Gastrocnemius medialis (tissue), 4 donors: ENCODE results near the gene COQ2. TPM values are rescaled to one million over a fixed set of nuclear protein-coding genes. Genes with fewer than 3 reads are reported as not detected.

ENCODE experiments used
- ATAC-seq, 2 donors: fragments of 150-250 bp; one replicate each; pipeline ENCODE4 v1.9.1; 2016
- DNase-seq, 2 donors: peaks; one replicate each; pipeline ENCODE4 v3.0.0-alpha.2; 2019
- H3K27ac ChIP-seq, 4 donors: fragments of 200-600 bp; sonication (generic); 1 replicate in 1 of 4; 2 replicates in 3 of 4; pipeline ENCODE4 v1.5.1; 2016 to 2018; ENCODE audit warnings: mild to moderate bottlenecking in 2 of 4, moderate library complexity in 1 of 4
- H3K27me3 ChIP-seq, 3 donors: fragments of 200-600 bp; sonication (generic) in 2 of 3; 1 replicate in 1 of 3; 2 replicates in 2 of 3; pipeline versions ENCODE4 v1.5.1 to v1.6.0; 2016 to 2019; ENCODE audit warnings: mild to moderate bottlenecking in 1 of 3, moderate library complexity in 1 of 3
- H3K36me3 ChIP-seq, 2 donors: fragments of 200-600 bp; sonication (generic) in 1 of 2; one replicate each; pipeline ENCODE4 v1.5.1; 2017 to 2018
- H3K4me1 ChIP-seq, 2 donors: fragments of 200-600 bp; sonication (generic) in 1 of 2; one replicate each; pipeline ENCODE4 v1.5.1; 2016 to 2017; ENCODE audit warnings: mild to moderate bottlenecking in 2 of 2
- H3K4me3 ChIP-seq, 4 donors: fragments of 200-600 bp; sonication (generic) in 3 of 4; 1 replicate in 1 of 4; 2 replicates in 3 of 4; pipeline ENCODE4 v1.5.1; 2016 to 2019; ENCODE audit warnings: mild to moderate bottlenecking in 2 of 4
- H3K9me3 ChIP-seq, 3 donors: fragments of 200-600 bp; sonication (generic) in 2 of 3; 1 replicate in 1 of 3; 2 replicates in 2 of 3; pipeline ENCODE4 v1.5.1; 2016 to 2019
- POLR2A ChIP-seq, 2 donors: fragments of 450-650 bp; IDR thresholded peaks; one replicate each; pipeline ENCODE4 v1.6.1; 2017; ENCODE audit warnings: antibody characterized with exemption in 2 of 2, mild to moderate bottlenecking in 2 of 2, moderate library complexity in 2 of 2
- in situ Hi-C, 4 donors: fragments of 200-750 bp; cut with MboI; loops; one replicate each; pipeline versions ENCODE4 v1.15.0 to v1.8.0; 2017; ENCODE audit warnings: low sequenced_read_pairs in 4 of 4
- intact Hi-C: fragments of 100-400 bp; cut with DNase I; formaldehyde crosslinking; loops from one replicate; pipeline ENCODE4 v1.15.1; 2023; ENCODE audit warnings: low total_unique reads
- total RNA-seq, 4 donors: library from RNA; depleted of rRNA; stranded (reverse); fragments of >200 nt; gene quantifications; one replicate each; pipeline versions ENCODE4 v1.1.0 to v1.2.3, GENCODE V29; 2016
- TF ChIP-seq, protein P1 (sequence below), 5 experiments: fragments of 450-650 bp in 3 of 5; fragments of 200-600 bp in 2 of 5; sonication (generic) in 2 of 5; IDR thresholded peaks in 4 of 5; conservative IDR thresholded peaks in 1 of 5; 1 replicate in 4 of 5; 2 replicates in 1 of 5; pipeline ENCODE4 v1.5.1; 2016 to 2019; ENCODE audit warnings: antibody characterized with exemption in 5 of 5, mild to moderate bottlenecking in 3 of 5, moderate library complexity in 3 of 5

The COQ2 gene
- total RNA-seq, 4 donors from 2014 or later: 9.0 to 15.7 (median 11.5) TPM

DNA sequence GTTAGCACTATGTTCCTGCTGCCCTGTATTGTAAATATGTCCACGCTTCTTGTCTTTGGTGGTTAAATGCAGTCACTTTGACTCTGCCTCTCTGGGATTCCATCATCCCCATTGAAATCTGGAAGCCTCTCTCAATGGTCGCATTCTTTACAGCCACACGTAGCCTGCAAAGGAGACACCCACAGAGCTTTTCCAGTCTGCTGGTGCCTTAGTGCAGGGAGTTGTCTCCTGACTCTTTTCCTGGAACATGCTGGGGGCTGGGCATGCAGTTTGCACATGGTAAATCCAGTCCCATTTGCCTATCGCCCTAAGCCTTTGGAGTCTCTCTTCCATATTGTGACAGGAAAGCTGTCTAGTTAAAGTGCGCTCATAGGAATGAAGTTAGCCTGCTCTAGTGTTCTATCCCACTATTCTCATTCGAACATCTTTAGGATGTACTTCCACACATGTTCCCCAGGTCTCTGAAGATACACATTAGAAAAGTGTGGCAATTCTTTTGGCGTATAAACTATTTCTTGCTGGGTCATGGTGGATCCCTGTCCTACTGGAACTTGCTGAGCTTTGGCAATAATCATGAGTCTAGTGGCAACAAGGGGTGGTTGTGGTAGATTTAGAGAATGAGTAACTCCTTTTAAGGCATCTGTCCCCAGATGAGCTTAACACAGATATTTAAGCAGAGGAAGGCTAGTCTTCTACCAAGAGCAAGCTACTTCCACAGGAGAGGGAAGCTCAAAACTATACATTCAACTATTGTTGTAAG, 33.7 kb downstream of the COQ2 start:
- Histone ChIP-seq H3K4me3 (no peak overlapping the region), H3K36me3 (no peaks in the 10 kb centered on the region), H3K4me1 (peaks cover 0 to 6% of the 10 kb centered on the region in 2 donors), H3K27me3 (no peaks in the 10 kb centered on the region), H3K27ac (no peak overlapping the region), H3K9me3 (no peaks in the 10 kb centered on the region)
- ATAC-seq (no peak), DNase-seq (no peak)
- TF ChIP-seq POLR2A (IDR thresholded peaks at IDR 0.05): no peak
- TF ChIP-seq, protein P1, sequence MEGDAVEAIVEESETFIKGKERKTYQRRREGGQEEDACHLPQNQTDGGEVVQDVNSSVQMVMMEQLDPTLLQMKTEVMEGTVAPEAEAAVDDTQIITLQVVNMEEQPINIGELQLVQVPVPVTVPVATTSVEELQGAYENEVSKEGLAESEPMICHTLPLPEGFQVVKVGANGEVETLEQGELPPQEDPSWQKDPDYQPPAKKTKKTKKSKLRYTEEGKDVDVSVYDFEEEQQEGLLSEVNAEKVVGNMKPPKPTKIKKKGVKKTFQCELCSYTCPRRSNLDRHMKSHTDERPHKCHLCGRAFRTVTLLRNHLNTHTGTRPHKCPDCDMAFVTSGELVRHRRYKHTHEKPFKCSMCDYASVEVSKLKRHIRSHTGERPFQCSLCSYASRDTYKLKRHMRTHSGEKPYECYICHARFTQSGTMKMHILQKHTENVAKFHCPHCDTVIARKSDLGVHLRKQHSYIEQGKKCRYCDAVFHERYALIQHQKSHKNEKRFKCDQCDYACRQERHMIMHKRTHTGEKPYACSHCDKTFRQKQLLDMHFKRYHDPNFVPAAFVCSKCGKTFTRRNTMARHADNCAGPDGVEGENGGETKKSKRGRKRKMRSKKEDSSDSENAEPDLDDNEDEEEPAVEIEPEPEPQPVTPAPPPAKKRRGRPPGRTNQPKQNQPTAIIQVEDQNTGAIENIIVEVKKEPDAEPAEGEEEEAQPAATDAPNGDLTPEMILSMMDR (IDR thresholded peaks at IDR 0.05 in 4 of 5, conservative IDR thresholded peaks at IDR 0.05 in 1 of 5): no peak
- intact Hi-C loops: no loop called here
- in situ Hi-C loops: loop anchor here in 3 of 4 donors (25.0 kb wide), 4 partner anchors 164 to 789 kb away; partner anchors contain the start of gene THAP9 (in 2 of the 3)

DNA sequence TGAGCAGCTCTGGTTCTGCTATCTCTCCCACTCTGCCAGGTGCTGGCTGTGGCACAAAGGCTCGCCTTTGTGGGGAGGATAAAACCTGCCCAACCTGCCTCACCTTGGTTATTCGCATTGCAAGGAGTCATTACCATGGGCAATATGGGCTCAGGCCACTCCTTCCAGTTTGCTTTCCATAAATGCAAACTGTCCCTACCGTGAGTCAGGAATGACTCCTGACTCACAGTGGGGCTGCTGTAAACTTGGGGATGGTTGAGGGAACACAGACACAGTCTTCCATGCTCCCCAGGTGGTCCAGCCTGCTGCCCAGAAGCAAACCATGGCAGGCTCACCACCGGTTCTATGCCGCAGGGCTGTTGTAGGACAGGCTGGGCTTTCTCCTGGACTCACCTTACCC, 36.1 kb downstream of the COQ2 start:
- in situ Hi-C loops: no loop called here
- no peaks in the 10 kb centered on the region for H3K9me3 ChIP-seq
- ATAC-seq (no peak), DNase-seq (no peak)
- TF ChIP-seq, protein P1 (IDR thresholded peaks at IDR 0.05 in 4 of 5, conservative IDR thresholded peaks at IDR 0.05 in 1 of 5): no peak
- no peak for TF ChIP-seq POLR2A (IDR thresholded peaks at IDR 0.05)
- H3K4me3 ChIP-seq: no peak overlapping the region
- no peak overlapping the region for H3K27ac ChIP-seq
- no peaks in the 10 kb centered on the region for H3K27me3 ChIP-seq
- H3K4me1 ChIP-seq: no peaks in the 10 kb centered on the region
- H3K36me3 ChIP-seq: no peaks in the 10 kb centered on the region
- intact Hi-C loops: no loop called here

DNA sequence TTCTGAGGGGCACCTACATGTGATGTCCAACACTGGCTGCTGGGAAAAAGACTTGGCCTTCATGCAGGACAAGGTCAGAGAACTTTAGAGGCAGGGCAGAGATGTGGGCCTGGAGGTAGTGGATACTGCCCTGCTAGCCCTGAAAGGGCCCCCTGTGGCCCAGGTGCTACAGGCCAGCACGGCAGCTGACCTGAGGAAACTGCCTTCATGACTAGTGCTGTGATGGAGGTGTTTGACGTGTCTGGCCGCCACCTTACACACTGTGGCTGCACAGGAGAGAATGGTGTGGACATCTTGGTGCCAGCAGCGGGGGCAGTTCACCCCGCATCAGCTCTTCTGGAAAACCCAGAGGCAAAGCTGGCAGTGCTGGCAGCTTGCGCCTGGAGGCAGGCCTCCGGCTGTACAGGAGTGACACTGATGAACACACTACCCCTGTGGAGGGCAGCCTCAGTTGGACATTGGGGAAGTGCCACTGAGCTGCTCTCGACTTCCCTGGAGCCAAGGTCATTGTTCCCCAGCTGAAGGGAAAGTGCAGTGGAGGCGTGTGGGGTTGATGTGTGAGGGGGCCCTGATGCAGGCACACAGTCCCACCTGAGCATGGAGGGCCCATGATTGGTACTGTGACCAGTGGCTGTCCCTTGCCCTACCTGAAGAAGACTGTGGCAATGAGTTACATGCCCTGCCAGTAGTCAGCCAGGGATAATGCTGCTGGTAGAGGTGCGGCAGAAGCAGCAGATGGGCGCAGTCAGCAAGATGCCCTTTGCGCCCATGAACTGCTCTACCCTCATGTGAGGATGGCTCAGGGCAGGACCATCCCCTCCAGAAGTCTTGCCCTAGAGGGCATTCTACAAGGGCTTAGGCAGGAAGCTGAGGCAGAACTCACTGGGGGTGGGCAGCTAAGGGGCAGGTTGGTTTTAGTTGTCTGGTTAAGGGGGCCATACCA, 36.9 kb downstream of the COQ2 start:
- no peaks in the 10 kb centered on the region for H3K4me1 ChIP-seq
- no peaks in the 10 kb centered on the region for H3K27me3 ChIP-seq
- no peak for ATAC-seq
- H3K9me3 ChIP-seq: no peaks in the 10 kb centered on the region
- no peaks in the 10 kb centered on the region for H3K36me3 ChIP-seq
- DNase-seq: no peak
- in situ Hi-C loops: no loop called here
- H3K27ac ChIP-seq: no peak overlapping the region
- TF ChIP-seq POLR2A (IDR thresholded peaks at IDR 0.05): no peak
- TF ChIP-seq, protein P1 (IDR thresholded peaks at IDR 0.05 in 4 of 5, conservative IDR thresholded peaks at IDR 0.05 in 1 of 5): no peak
- no peak overlapping the region for H3K4me3 ChIP-seq
- intact Hi-C loops: no loop called here

DNA sequence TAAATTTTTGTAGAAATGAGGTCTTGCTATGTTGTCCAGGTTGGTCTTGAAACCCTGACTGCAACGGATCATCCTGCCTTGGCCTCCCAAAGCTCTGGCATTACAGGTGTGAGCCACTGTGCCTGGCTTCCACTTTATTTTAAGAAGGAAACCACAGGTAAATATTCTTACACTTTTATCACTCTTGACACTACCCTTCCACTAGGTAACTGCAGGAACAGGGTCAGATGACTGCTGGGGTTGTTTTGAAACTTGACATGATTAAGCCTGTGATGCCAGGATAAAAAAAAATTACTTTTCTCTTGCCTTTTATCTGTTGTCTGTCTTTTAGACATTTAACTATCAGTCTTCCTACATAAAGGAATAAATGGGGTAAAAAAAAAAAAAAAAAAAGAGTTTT, 43.5 kb downstream of the COQ2 start:
- H3K27ac ChIP-seq: no peak overlapping the region
- DNase-seq (no peak), ATAC-seq (no peak)
- H3K27me3 ChIP-seq: no peaks in the 10 kb centered on the region
- H3K9me3 ChIP-seq: no peaks in the 10 kb centered on the region
- H3K36me3 ChIP-seq: no peaks in the 10 kb centered on the region
- intact Hi-C loops: no loop called here
- no peak overlapping the region for H3K4me3 ChIP-seq
- in situ Hi-C loops: no loop called here
- no peaks in the 10 kb centered on the region for H3K4me1 ChIP-seq
- TF ChIP-seq, protein P1 (IDR thresholded peaks at IDR 0.05 in 4 of 5, conservative IDR thresholded peaks at IDR 0.05 in 1 of 5): no peak
- TF ChIP-seq POLR2A (IDR thresholded peaks at IDR 0.05): no peak
